Measurements from ENCODE around the gene PALD1. TPM values are rescaled to one million over a fixed set of nuclear protein-coding genes. Genes with fewer than 3 reads are reported as not detected.
A peak's percentile ranks its signal among the peaks of the same experiment; 100 is the strongest.

Gene PALD1
- total and polyA plus RNA-seq, 9 of the 15 experiments (the other 6 are each of a cell fraction or from before 2014, with no cell fraction given), result 0.03 to 0.29 (median 0.09) TPM; not detected in 2

- peak; percentile 96 for TF ChIP-seq CREB5 (CRISPR knock-in tag; IDR thresholded peaks at IDR 0.05)
- TF ChIP-seq ZNF518B (CRISPR knock-in tag; IDR thresholded peaks at IDR 0.05), result peak; percentile 79; the same call in 1 of the 2 replicates
- peak; percentile 91 for TF ChIP-seq ZNF354B (CRISPR knock-in tag; IDR thresholded peaks at IDR 0.05)
- TF ChIP-seq CHD2 (IDR thresholded peaks at IDR 0.05; ENCODE audit: low read depth, low read length), result no peak
- TF ChIP-seq HBP1 (CRISPR knock-in tag; IDR thresholded peaks at IDR 0.05), result peak; percentile 98
- no peak for TF ChIP-seq NFRKB (IDR thresholded peaks at IDR 0.05; ENCODE audit: low read depth)
- TF ChIP-seq ETV5 (CRISPR knock-in tag; IDR thresholded peaks at IDR 0.05; ENCODE audit: low read depth), result no peak
- no peak for TF ChIP-seq CBX2 (IDR thresholded peaks at IDR 0.05; ENCODE audit: insufficient read depth, low read length, poor library complexity, severe bottlenecking)
- TF ChIP-seq NELFE (IDR thresholded peaks at IDR 0.05; ENCODE audit: insufficient read depth, insufficient read length), result no peak
- TF ChIP-seq SMAD4 (CRISPR knock-in tag; conservative IDR thresholded peaks at IDR 0.05), result peak; percentile 98
- no peak for TF ChIP-seq TRIM25 (IDR thresholded peaks at IDR 0.05; ENCODE audit: borderline replicate concordance)
- no peak for TF ChIP-seq ZNF740 (CRISPR knock-in tag; IDR thresholded peaks at IDR 0.05)
- peak in 1 of 2 experiments; percentile 97; a peak in 2 of 4 replicates for TF ChIP-seq ZNF740 (tag; IDR thresholded peaks at IDR 0.05)
- TF ChIP-seq ZNF174 (CRISPR knock-in tag; IDR thresholded peaks at IDR 0.05), result peak; percentile 87; the same call in 1 of the 2 replicates
- TF ChIP-seq ZFPM2 (CRISPR knock-in tag; IDR thresholded peaks at IDR 0.05), result peak; percentile 94
- 0 out of 2 replicates have a peak, but pooled peaks have one; percentile 72 for TF ChIP-seq HMG20B (CRISPR knock-in tag; IDR thresholded peaks at IDR 0.05)
- no peak for TF ChIP-seq ZNF146 (CRISPR knock-in tag; IDR thresholded peaks at IDR 0.05; ENCODE audit: unreplicated experiment)
Measured at GRCh38 chr10:70590655-70591416, 112.3 kb downstream of the PALD1 start (continued).
